Smooth muscle cell (in vitro differentiated cells): Measurements from ENCODE around the gene KLF9. TPM values are rescaled to one million over a fixed set of nuclear protein-coding genes. Genes with fewer than 3 reads are reported as not detected.

ENCODE experiments used
- DNase-seq: peaks from one replicate; lab custom pipeline; 2025; ENCODE audit not compliant: unreplicated experiment; lab: John Stamatoyannopoulos, UW
- H2AFZ ChIP-seq: fragments of 200-600 bp; sonication (generic); 2 replicates; pipeline ENCODE4 v1.6.0; 2016; ENCODE audit warnings: antibody characterized with exemption, low read depth, mild to moderate bottlenecking
- H3F3A ChIP-seq: fragments of 200-600 bp; sonication (generic); 2 replicates; pipeline ENCODE4 v1.6.0; 2017; ENCODE audit warnings: antibody characterized with exemption, low read depth
- H3K27ac ChIP-seq: fragments of 200-600 bp; sonication (generic); 2 replicates; pipeline ENCODE4 v1.5.1; 2016; ENCODE audit warnings: low read depth, mild to moderate bottlenecking
- H3K27me3 ChIP-seq: fragments of 200-600 bp; sonication (generic); 2 replicates; pipeline ENCODE4 v1.6.1; 2016; ENCODE audit warnings: low read depth, mild to moderate bottlenecking
- H3K36me3 ChIP-seq: fragments of 200-600 bp; sonication (generic); 2 replicates; pipeline ENCODE4 v1.5.1; 2016; ENCODE audit warnings: low read depth
- H3K4me1 ChIP-seq: fragments of 200-600 bp; sonication (generic); 2 replicates; pipeline ENCODE4 v1.5.1; 2016; ENCODE audit warnings: low read depth
- H3K4me2 ChIP-seq: fragments of 200-600 bp; sonication (generic); 2 replicates; pipeline ENCODE4 v1.6.0; 2016; ENCODE audit warnings: mild to moderate bottlenecking
- H3K4me3 ChIP-seq: fragments of 200-600 bp; sonication (generic); 2 replicates; pipeline ENCODE4 v1.5.1; 2016; ENCODE audit warnings: mild to moderate bottlenecking
- H3K79me2 ChIP-seq: fragments of 200-600 bp; sonication (generic); 2 replicates; pipeline ENCODE4 v1.6.0; 2016; ENCODE audit warnings: low read depth, mild to moderate bottlenecking
- H3K9ac ChIP-seq: fragments of 200-600 bp; sonication (generic); 2 replicates; pipeline ENCODE4 v1.6.0; 2016; ENCODE audit warnings: low read depth
- H3K9me3 ChIP-seq: fragments of 200-600 bp; sonication (generic); replicated peaks from 2 replicates; pipeline ENCODE4 v1.5.1; 2016; ENCODE audit warnings: low read depth
- H4K20me1 ChIP-seq: fragments of 200-600 bp; sonication (generic); 2 replicates; pipeline ENCODE4 v1.6.0; 2016; ENCODE audit warnings: low read depth
- WGBS: methylation state at CpG from one replicate; pipeline ENCODE4 v1.1.7; 2016; ENCODE audit warnings: low lambda C conversion rate; 5-methylcytosine and 5-hydroxymethylcytosine counted together
- polyA plus RNA-seq: library from polyadenylated mRNA; unstranded; fragments of >200 nt; fragmentation: Nextera tagmentation; extraction: Ambion mirVana; gene quantifications from 2 replicates; pipeline ENCODE4 v1.2.1, GENCODE V29; 2016
- total RNA-seq: library from RNA; depleted of rRNA; stranded (reverse); fragments of >200 nt; gene quantifications from 2 replicates; pipeline ENCODE4 v1.2.3, GENCODE V29; 2014
- TF ChIP-seq, protein P1 (sequence below): fragments of 200-600 bp; sonication (generic); IDR thresholded peaks from 2 replicates; pipeline ENCODE4 v1.5.1; 2017; ENCODE audit warnings: borderline replicate concordance, mild to moderate bottlenecking, antibody characterized with exemption; ENCODE audit not compliant: insufficient read depth, poor library complexity, severe bottlenecking

Gene KLF9
- total and polyA plus RNA-seq, 2 experiments from 2014 or later = 2.9 to 13.5 TPM

DNA sequence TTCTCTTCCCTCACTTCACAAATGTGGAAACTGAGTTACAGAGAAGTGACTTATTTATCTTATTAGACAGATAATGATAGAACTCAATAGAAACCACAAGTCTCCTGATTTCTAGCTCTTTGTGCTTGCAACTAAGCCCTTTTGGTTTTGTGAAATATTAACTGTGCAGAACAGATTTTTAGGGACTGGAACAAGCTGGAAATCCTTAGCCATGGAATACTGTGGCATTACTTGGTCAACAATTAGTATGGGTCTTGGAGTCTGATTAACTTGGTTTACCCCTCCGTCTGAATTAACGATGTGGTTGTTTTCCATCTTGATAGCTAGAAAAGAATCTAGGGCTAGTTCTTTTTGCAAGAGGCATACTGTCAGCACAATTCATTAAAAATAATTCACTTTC is 584 bp upstream of the KLF9 start:
- 56% methylated on average over 2 of the region's 2 CpGs for WGBS

DNA sequence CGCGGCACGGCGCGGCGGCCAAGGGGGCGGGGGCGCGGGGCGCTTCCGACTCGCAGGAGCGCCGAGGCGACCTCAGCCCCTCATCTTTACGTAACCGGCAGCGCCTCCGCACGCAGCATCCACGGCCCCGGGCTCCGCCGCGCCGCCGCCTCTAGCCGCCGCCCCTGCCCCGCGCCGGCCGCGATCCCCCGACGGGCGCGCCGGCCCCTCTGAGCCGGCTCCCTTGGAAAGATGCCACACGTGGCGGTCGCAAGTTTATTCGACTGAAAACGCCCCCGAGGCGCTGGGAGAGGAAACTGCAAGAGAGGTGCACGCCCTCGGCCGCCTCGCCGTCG is 1.0 kb downstream of the KLF9 start:
- Histone ChIP-seq H3K9me3 (no peaks in the 10 kb centered on the region), H3K36me3 (no peaks in the 10 kb centered on the region), H3K4me3 (peak overlapping the region; percentile 90), H3K27ac (peak overlapping the region; percentile 99), H3K4me1 (peaks cover 16% of the 10 kb centered on the region), H3K9ac (peak overlapping the region; percentile 92), H3K4me2 (peak overlapping the region; percentile 94), H3K27me3 (no peaks in the 10 kb centered on the region), H4K20me1 (peaks cover 4% of the 10 kb centered on the region), H3F3A (peaks cover 9% of the 10 kb centered on the region), H2AFZ (peak overlapping the region; percentile 79), H3K79me2 (peaks cover 28% of the 10 kb centered on the region)
- no peak for DNase-seq
- 1% methylated on average over 33 of the region's 53 CpGs for WGBS
- TF ChIP-seq, protein P1, sequence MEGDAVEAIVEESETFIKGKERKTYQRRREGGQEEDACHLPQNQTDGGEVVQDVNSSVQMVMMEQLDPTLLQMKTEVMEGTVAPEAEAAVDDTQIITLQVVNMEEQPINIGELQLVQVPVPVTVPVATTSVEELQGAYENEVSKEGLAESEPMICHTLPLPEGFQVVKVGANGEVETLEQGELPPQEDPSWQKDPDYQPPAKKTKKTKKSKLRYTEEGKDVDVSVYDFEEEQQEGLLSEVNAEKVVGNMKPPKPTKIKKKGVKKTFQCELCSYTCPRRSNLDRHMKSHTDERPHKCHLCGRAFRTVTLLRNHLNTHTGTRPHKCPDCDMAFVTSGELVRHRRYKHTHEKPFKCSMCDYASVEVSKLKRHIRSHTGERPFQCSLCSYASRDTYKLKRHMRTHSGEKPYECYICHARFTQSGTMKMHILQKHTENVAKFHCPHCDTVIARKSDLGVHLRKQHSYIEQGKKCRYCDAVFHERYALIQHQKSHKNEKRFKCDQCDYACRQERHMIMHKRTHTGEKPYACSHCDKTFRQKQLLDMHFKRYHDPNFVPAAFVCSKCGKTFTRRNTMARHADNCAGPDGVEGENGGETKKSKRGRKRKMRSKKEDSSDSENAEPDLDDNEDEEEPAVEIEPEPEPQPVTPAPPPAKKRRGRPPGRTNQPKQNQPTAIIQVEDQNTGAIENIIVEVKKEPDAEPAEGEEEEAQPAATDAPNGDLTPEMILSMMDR = no peak

More for the DNA sequence above, 584 bp upstream of the KLF9 start:
- Histone ChIP-seq H2AFZ (peak overlapping the region; percentile 79), H4K20me1 (peaks cover 4% of the 10 kb centered on the region), H3K4me2 (peak overlapping the region; percentile 94), H3K27me3 (no peaks in the 10 kb centered on the region), H3K27ac (peak overlapping the region; percentile 99), H3K4me1 (peaks cover 19% of the 10 kb centered on the region), H3F3A (peaks cover 14% of the 10 kb centered on the region), H3K4me3 (peak overlapping the region; percentile 90), H3K9me3 (no peaks in the 10 kb centered on the region), H3K79me2 (peaks cover 13% of the 10 kb centered on the region), H3K36me3 (no peaks in the 10 kb centered on the region), H3K9ac (no peak overlapping the region)
- TF ChIP-seq, protein P1 = no peak
- no peak for DNase-seq

DNA sequence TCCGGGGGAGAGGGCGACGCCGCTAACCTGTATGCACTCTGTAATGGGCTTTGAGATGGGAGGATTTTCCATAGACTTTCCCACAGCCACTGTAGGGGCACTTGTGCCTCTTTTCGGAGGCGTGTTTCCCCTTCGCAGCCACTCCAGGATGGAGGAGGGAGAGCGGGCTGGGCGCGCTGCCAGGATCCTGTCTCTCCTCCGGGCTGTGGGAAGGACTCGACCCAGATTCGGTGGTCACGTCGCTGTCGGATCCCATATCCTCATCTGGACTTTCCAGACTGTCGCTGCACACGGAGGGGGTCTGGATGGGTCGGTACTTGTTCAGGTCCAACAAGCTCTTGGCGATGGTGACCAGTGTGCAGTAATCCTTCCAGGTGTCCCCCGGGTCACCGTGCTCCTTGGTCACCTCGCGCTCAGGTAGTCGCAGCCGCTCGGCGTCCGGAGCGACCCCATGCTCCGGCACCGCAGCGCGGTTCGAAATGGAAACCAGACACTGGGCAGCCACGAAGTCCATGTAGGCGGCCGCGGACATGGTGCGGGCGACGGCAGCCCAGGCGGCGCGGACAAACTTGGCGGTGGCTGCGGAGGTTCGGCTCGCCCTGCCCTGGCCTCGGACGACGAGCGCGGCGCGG is 1.5 kb downstream of the KLF9 start:
- TF ChIP-seq, protein P1 = no peak
- H3K79me2 ChIP-seq = peaks cover 33% of the 10 kb centered on the region

More for the DNA sequence above, 1.5 kb downstream of the KLF9 start:
- H3K27me3 ChIP-seq = no peaks in the 10 kb centered on the region
- no peaks in the 10 kb centered on the region for H3K9me3 ChIP-seq
- H3K4me2 ChIP-seq = peak overlapping the region; percentile 94
- peaks cover 4% of the 10 kb centered on the region for H4K20me1 ChIP-seq
- peaks cover 13% of the 10 kb centered on the region for H3K4me1 ChIP-seq
- peak overlapping the region; percentile 99 for H3K27ac ChIP-seq
- DNase-seq = peak; percentile 40
- WGBS = 2% methylated on average over 48 of the region's 56 CpGs
- H2AFZ ChIP-seq = peak overlapping the region; percentile 79
- H3F3A ChIP-seq = peaks cover 9% of the 10 kb centered on the region
- peak overlapping the region; percentile 90 for H3K4me3 ChIP-seq
- H3K36me3 ChIP-seq = no peaks in the 10 kb centered on the region
- peak overlapping the region; percentile 92 for H3K9ac ChIP-seq
